GM12874 (cell line): Measurements from ENCODE around the gene THSD4.

Source experiments
- TF ChIP-seq, protein P1 (sequence below): IDR thresholded peaks from 2 replicates; pipeline ENCODE4 v1.5.1; 2011; ENCODE audit warnings: low read depth, mild to moderate bottlenecking, control low read depth, low read length, moderate library complexity; ENCODE audit not compliant: insufficient read depth

The THSD4 gene

GRCh38 chr15:71345186-71345585 is 229.9 kb downstream of the THSD4 start:
- TF ChIP-seq, protein P1, sequence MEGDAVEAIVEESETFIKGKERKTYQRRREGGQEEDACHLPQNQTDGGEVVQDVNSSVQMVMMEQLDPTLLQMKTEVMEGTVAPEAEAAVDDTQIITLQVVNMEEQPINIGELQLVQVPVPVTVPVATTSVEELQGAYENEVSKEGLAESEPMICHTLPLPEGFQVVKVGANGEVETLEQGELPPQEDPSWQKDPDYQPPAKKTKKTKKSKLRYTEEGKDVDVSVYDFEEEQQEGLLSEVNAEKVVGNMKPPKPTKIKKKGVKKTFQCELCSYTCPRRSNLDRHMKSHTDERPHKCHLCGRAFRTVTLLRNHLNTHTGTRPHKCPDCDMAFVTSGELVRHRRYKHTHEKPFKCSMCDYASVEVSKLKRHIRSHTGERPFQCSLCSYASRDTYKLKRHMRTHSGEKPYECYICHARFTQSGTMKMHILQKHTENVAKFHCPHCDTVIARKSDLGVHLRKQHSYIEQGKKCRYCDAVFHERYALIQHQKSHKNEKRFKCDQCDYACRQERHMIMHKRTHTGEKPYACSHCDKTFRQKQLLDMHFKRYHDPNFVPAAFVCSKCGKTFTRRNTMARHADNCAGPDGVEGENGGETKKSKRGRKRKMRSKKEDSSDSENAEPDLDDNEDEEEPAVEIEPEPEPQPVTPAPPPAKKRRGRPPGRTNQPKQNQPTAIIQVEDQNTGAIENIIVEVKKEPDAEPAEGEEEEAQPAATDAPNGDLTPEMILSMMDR, result no peak

- TF ChIP-seq, protein P1, result no peak
These were observed 231.2 kb downstream of the THSD4 start for GRCh38 chr15:71346464-71346863.

- TF ChIP-seq, protein P1, result no peak
These were observed 233.3 kb downstream of the THSD4 start for GRCh38 chr15:71348597-71348996.

DNA sequence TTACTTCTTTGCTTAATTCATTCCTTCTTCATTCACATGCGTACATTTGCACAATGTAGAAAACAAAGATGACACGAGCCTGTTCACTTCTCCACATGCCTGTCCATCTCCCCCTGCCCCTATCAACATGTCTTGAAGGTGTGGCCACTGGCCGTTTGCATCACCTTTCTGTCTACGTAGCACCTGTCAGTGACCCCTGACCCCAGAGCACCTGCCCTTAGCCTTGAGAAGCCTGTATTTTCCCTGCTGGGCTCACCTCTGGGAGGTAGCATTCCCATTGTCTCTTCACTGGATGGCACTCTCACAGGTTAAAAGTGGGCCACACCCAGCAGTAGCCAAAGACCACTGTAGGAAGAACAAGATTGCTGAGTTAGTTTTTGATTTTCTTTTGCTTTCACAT is 234.1 kb downstream of the THSD4 start:
- TF ChIP-seq, protein P1, result no peak

GRCh38 chr15:71349736-71350526 is 234.7 kb downstream of the THSD4 start:
- TF ChIP-seq, protein P1, result no peak

DNA sequence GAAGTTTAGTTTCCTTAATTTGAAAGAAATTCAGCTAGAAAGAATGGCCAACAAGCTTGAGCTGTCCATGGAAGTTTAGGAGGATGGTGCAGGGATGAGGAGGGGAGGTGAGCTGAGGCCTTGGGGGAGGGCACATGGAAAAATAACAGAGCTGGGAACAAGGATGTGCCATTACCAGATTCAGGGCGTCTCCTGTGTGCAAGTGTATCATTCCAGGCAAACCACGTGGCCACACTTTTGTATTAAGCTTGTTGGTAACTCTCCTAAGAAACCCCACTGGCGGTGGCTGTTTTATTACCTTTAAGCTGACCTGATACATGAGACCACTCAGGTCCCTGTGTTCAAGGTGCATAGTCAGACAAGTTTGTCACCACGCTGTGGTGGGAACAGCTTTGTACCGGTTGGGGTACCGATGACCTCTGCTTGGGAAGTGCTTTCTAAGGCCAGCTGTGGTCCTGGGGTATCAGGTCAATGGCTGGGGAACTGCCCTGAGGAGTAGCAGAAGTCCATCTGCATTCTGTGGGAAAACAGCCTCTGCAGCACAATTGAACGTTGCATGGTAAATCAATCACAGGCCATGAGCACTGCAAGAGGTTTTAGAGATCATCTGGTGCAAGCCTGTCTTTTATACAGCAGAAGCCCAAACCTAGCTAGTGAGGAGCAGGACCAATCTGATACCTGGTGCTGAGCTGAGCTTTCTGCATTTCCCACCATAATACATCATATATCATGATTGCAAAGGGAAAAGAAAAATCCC is 235.5 kb downstream of the THSD4 start:
- TF ChIP-seq, protein P1, result no peak

DNA sequence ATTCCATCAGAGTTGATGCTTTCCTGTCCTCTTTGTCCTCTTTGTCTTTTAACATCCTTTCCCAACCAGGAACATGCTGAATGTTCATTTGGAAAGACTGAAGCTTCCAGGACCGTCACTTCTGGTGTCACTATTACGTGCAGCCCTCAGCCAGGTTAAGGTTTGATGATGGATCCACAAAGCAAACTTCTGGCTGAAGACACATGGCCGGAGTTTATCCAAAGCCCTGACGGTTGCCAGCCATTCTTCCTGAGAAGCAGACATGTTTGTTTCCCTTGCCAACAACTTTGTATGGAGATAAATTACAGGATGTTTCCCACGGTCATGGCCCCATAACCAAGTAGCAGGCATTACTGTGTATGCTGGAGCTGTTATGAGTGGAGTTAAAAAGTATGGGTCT is 236.9 kb downstream of the THSD4 start:
- TF ChIP-seq, protein P1, result no peak
